Measurements from ENCODE around the gene DGAT2.

- TF ChIP-seq, protein P1, sequence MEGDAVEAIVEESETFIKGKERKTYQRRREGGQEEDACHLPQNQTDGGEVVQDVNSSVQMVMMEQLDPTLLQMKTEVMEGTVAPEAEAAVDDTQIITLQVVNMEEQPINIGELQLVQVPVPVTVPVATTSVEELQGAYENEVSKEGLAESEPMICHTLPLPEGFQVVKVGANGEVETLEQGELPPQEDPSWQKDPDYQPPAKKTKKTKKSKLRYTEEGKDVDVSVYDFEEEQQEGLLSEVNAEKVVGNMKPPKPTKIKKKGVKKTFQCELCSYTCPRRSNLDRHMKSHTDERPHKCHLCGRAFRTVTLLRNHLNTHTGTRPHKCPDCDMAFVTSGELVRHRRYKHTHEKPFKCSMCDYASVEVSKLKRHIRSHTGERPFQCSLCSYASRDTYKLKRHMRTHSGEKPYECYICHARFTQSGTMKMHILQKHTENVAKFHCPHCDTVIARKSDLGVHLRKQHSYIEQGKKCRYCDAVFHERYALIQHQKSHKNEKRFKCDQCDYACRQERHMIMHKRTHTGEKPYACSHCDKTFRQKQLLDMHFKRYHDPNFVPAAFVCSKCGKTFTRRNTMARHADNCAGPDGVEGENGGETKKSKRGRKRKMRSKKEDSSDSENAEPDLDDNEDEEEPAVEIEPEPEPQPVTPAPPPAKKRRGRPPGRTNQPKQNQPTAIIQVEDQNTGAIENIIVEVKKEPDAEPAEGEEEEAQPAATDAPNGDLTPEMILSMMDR (conservative IDR thresholded peaks at IDR 0.05): no peak
- TF ChIP-seq ZFX (IDR thresholded peaks at IDR 0.05): no peak
Observed at GRCh38 chr11:75800728-75801361, 32.3 kb downstream of the DGAT2 start.

Measured in C4-2B (cell line).